ENCODE measurements around the gene THSD4. TPM values are rescaled to one million over a fixed set of nuclear protein-coding genes. Genes with fewer than 3 reads are reported as not detected.

THSD4 gene
- total RNA-seq, 4 donors from 2014 or later, result 10.7 to 59.5 (median 49.0) TPM

GRCh38 chr15:71458089-71458660 lies 342.9 kb downstream of the THSD4 start:
- no peak overlapping the region for H3K27ac ChIP-seq
- no peak for TF ChIP-seq POLR2A (IDR thresholded peaks at IDR 0.05)
- no peak for TF ChIP-seq CTCF (IDR thresholded peaks at IDR 0.05)
- DNase-seq, result no peak
- no peaks in the 10 kb centered on the region for H3K36me3 ChIP-seq
- no peaks in the 10 kb centered on the region for H3K27me3 ChIP-seq
- peaks cover 0 to 18% (median 0%) of the 10 kb centered on the region in 4 donors for H3K4me1 ChIP-seq
- H3K9me3 ChIP-seq, result no peaks in the 10 kb centered on the region
- H3K4me3 ChIP-seq, result no peak overlapping the region

GRCh38 chr15:71461748-71462147 lies 346.5 kb downstream of the THSD4 start:
- Histone ChIP-seq H3K27me3 (no peaks in the 10 kb centered on the region), H3K36me3 (no peaks in the 10 kb centered on the region), H3K9me3 (no peaks in the 10 kb centered on the region), H3K4me1 (peaks cover 0 to 10% (median 0%) of the 10 kb centered on the region in 4 donors), H3K4me3 (no peak overlapping the region), H3K27ac (no peak overlapping the region)
- TF ChIP-seq CTCF (IDR thresholded peaks at IDR 0.05) (no peak), POLR2A (IDR thresholded peaks at IDR 0.05) (no peak)
- DNase-seq, result no peak

GRCh38 chr15:71462638-71463037 lies 347.4 kb downstream of the THSD4 start:
- H3K9me3 ChIP-seq, result no peaks in the 10 kb centered on the region

GRCh38 chr15:71463156-71463665 lies 347.9 kb downstream of the THSD4 start:
- Histone ChIP-seq H3K4me3 (no peak overlapping the region), H3K27me3 (no peaks in the 10 kb centered on the region), H3K27ac (no peak overlapping the region), H3K36me3 (no peaks in the 10 kb centered on the region), H3K9me3 (no peaks in the 10 kb centered on the region), H3K4me1 (no peaks in the 10 kb centered on the region)
- DNase-seq, result no peak
- TF ChIP-seq POLR2A (IDR thresholded peaks at IDR 0.05), result no peak
- TF ChIP-seq CTCF (IDR thresholded peaks at IDR 0.05), result no peak

More at GRCh38 chr15:71462638-71463037, 347.4 kb downstream of the THSD4 start:
- Histone ChIP-seq H3K4me1 (peaks cover 0 to 4% (median 0%) of the 10 kb centered on the region in 4 donors), H3K4me3 (no peak overlapping the region), H3K27me3 (no peaks in the 10 kb centered on the region), H3K27ac (no peak overlapping the region), H3K36me3 (no peaks in the 10 kb centered on the region)
- TF ChIP-seq POLR2A (IDR thresholded peaks at IDR 0.05) (no peak), CTCF (IDR thresholded peaks at IDR 0.05) (no peak)
- no peak for DNase-seq

GRCh38 chr15:71465131-71465955 lies 350.1 kb downstream of the THSD4 start:
- H3K27me3 ChIP-seq, result no peaks in the 10 kb centered on the region

More at GRCh38 chr15:71465131-71465955, 350.1 kb downstream of the THSD4 start:
- H3K9me3 ChIP-seq, result no peaks in the 10 kb centered on the region
- H3K36me3 ChIP-seq, result no peaks in the 10 kb centered on the region
- no peak for DNase-seq
- H3K4me1 ChIP-seq, result no peaks in the 10 kb centered on the region
- TF ChIP-seq CTCF (IDR thresholded peaks at IDR 0.05) (no peak), POLR2A (IDR thresholded peaks at IDR 0.05) (no peak)
- no peak overlapping the region for H3K27ac ChIP-seq
- H3K4me3 ChIP-seq, result no peak overlapping the region
